Effector CD4-positive, alpha-beta T cell (primary cell): ENCODE data around the gene TMC6.
"Not testable (repeated sequence)": the region's sequence is repeated elsewhere in the genome, so short reads cannot be mapped to it uniquely, and the experiment has no call there.

ENCODE experiments used
- DNase-seq: peaks from one replicate; pipeline ENCODE4 v3.0.0-alpha.2; 2020

TMC6 gene

GRCh38 chr17:78122931-78123249 lies 5.7 kb downstream of the TMC6 start:
- DNase-seq: no peak

- no peak for DNase-seq
These were observed 6.2 kb downstream of the TMC6 start for GRCh38 chr17:78122216-78122930.

DNA sequence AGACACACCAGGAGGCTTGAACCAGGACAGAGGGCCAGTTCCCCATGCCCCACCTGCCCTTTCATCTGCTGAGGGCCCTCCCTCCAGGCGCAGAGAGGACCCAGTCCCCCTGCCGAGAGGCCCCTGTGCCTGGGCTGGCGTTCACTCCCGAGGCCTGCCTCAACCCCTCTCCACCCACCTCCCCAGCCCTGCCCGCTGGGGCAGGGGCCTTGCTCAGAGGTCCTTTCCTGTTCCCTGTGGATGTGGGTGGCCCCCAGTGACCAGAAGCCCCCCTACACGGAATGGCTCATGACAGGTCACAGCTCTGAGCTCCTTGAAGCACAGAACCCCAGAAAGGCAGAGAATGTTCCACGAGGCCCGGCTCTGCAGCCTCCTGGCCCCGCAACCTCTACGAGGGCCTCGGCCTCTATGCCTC lies 6.7 kb downstream of the TMC6 start:
- no peak for DNase-seq

- DNase-seq: no peak
These were observed 7.4 kb downstream of the TMC6 start for GRCh38 chr17:78120971-78121800.

DNA sequence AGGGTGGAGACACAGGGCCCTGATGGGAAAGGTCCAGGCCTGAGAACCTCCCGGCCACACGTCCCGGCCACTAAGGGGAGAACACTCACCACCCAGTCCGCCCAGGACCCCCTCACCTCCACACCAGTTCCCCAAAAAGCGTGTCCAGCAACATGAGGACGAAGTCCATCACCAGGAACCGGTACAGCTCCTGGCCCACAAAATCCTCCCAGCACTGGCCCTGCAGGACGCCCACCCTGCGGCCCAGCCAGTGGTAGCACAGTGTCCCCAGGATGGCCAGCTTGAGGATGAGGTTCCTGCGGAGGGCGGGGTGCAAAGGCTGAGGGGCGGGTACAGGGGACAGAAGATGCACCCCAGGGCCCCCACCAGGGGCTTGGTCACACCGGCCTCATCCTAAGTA lies 8.0 kb downstream of the TMC6 start:
- DNase-seq: no peak

- no peak for DNase-seq
These were observed 9.7 kb downstream of the TMC6 start for GRCh38 chr17:78118801-78119241.

- DNase-seq: no peak
These were observed 11.3 kb downstream of the TMC6 start for GRCh38 chr17:78117027-78117981.

- DNase-seq: no peak
These were observed 12.1 kb downstream of the TMC6 start for GRCh38 chr17:78116411-78116810.

DNA sequence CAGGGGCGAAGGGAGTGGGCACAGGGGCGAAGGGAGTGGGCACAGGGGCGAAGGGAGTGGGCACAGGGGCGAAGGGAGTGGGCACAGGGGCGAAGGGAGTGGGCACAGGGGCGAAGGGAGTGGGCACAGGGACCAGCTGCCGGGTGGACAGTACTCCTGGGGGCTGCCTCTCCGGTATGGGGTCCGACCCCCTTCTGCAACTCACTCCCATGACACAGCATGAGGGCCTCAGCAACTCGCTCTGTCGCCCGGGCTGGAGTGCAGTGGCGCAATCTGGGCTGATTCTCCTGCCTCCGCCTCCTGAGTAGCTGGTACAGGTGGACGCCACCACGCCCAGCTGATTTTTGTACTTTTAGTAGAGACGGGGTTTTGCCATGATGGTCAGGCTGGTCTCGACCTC lies 12.8 kb downstream of the TMC6 start:
- DNase-seq: not testable (repeated sequence)

DNA sequence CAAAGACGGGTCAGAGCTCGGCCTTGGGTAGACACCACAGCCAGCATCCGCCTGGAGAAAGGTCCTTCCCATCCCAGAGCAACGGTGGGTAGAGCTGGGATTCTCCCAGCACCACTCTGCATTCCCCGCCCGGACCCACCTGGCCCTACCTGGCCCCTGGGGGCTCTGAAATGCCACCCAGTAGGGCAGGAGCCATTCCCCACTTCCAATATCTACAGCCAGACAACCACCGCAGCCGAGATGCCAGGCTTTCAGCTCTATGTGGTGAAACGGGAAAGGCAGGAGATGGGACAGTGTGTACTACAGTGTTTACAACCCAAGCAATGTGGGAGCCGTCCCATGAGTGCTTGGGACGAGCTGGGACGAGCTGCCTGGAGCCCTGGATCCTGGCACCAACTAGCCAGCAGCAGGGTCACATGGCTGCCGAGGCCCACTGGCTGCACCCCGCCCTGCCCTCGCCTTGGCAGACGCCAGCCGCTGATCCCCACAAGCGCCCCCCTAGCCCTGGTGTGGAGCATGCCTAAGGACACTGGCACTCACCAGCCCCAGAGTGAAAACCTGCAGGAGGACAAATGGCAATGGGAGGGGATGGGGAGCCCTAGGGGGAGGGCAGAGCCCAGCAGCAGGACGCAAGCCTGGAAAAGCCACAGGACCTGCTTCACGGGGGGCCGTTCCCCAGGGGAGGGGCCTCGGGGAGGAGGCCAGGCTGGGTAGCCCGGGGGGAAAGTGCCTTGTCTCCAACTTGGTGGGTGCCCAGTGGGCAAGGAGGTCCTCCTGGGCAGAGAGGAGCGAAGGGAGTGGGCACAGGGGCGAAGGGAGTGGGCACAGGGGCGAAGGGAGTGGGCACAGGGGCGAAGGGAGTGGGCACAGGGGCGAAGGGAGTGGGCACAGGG lies 13.5 kb downstream of the TMC6 start:
- no peak for DNase-seq

GRCh38 chr17:78113804-78114785 lies 14.5 kb downstream of the TMC6 start:
- DNase-seq: no peak

DNA sequence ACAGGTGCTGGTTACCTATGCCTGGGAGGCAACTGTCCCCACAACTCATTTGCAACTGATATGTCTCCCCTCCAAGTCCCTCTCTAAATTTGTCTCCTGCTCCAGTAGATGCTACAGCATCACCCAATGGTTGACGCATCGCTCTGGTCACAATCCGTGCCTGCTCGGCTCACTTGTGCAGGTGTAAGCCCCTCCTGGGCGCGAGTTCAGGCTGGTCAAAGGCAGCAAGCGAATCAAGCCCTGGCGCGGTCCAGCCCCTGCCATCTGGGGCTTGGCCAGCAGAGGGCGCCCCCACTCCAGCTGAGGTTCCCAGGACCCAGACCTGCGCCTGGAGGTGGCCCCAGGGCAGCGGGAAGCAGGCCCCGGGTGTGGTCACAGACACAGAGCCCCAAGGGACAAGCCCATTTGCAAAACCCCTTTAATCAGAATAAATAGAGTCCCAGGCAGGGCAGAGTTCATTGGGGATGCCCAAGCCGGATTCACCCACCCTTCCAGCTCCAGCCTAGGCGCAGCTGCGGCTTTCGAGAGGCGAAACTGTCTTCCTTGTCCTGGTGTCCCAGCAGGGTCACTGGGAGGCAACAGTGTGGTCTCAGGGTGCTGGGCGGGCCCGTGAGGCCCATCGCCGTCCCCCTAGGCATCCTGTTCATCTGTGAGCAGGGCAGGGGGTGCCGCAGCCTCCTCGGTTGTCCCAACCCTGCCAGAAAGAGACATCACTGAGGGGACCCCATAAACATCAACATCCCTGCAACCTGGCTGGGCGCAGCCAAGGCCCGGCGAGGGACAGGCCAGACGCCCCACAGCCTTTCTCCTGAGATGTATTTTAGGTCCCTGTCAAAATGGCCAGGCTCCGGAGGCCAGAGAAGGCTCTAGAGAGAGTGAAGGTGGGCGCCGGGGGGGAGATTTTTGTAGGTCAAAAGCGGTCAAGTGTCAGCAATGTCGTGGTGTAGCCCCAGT lies 15.8 kb downstream of the TMC6 start:
- DNase-seq: peak; percentile 76

GRCh38 chr17:78111727-78112517 lies 16.6 kb downstream of the TMC6 start:
- DNase-seq: no peak

- DNase-seq: no peak
These were observed 17.4 kb downstream of the TMC6 start for GRCh38 chr17:78111016-78111726.

DNA sequence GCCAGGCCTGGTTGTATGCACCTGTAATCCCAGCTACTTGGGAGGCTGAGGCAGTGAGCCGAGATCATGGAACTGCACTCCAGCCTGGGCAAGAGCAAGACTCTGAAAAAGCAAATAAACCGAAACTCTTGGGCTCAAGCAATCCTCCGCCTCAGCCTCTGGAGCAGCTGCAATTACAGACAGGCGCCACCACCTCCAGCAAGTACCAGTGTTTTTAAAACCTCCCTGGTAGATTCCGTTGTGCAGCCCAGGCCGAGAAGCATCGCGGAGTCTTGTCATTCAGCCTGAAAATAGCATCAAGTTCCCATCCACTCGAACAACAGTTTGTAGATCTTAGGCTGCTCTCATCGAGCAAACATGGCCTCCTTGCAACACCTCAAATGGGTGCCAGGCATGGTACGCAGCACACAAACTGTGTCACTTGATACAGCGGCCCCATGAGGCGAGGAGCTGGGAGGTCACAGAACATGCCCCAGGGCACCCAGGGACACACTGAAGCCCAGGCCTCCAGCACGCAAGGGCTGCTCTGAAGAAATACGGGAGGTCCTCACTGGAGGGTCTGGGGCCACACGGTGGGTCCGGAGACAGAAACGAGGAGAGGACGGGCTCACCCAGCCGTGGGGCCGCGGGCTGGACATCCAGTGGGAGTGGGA lies 18.1 kb downstream of the TMC6 start:
- no peak for DNase-seq

- no peak for DNase-seq
These were observed 19.1 kb downstream of the TMC6 start for GRCh38 chr17:78109489-78109761.

DNA sequence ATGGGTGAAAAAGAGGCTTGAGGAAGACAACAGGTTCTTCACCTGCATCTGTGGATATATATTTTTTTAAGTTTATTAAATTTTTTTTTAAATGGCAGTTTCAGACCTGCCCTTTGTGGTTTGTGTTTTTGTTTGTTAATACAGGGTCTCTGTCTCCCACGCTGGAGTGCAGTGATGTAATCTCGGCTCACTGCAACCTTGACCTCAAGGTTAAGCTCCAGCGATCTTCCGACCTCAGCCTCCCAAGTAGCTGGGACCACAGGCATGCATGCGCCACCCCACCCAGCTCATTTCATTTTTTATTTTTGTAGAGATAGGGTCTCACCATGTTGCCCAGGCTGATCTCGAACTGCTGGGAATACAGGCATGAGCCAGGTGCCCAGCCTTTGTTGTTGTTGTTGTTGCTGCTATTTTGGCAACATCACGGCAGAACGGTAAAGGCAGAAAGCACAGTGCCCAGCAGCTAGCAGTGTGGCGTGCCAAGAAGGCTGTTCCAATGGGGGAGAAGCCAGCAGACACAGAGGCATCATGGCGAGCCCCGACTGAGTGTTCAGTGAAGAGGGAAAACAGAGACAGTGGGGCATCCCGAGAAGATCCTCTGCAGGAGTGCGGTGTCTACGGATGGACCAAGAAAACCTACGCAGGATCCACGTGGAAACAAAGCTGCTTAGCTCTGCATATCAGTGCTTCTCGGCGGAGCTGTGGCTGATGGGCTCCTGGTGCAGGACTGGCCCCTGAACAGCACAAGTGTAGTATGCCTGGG lies 19.6 kb downstream of the TMC6 start:
- DNase-seq: no peak
